Breast epithelium (tissue), 3 donors: Measurements from ENCODE around the gene S100A1.

Experiments
- POLR2AphosphoS5 ChIP-seq, 3 donors: sonication (generic); formaldehyde crosslinking; IDR thresholded peaks; one replicate each; pipeline ENCODE4 v1.6.1; 2017; ENCODE audit warnings: antibody characterized with exemption in 3 of 3
- TF ChIP-seq, protein P1 (sequence below), 3 donors: fragments of 450-650 bp; IDR thresholded peaks; one replicate each; pipeline ENCODE4 v1.5.1; 2016 to 2017; ENCODE audit warnings: antibody characterized with exemption in 3 of 3, mild to moderate bottlenecking in 3 of 3, moderate library complexity in 3 of 3

DNA sequence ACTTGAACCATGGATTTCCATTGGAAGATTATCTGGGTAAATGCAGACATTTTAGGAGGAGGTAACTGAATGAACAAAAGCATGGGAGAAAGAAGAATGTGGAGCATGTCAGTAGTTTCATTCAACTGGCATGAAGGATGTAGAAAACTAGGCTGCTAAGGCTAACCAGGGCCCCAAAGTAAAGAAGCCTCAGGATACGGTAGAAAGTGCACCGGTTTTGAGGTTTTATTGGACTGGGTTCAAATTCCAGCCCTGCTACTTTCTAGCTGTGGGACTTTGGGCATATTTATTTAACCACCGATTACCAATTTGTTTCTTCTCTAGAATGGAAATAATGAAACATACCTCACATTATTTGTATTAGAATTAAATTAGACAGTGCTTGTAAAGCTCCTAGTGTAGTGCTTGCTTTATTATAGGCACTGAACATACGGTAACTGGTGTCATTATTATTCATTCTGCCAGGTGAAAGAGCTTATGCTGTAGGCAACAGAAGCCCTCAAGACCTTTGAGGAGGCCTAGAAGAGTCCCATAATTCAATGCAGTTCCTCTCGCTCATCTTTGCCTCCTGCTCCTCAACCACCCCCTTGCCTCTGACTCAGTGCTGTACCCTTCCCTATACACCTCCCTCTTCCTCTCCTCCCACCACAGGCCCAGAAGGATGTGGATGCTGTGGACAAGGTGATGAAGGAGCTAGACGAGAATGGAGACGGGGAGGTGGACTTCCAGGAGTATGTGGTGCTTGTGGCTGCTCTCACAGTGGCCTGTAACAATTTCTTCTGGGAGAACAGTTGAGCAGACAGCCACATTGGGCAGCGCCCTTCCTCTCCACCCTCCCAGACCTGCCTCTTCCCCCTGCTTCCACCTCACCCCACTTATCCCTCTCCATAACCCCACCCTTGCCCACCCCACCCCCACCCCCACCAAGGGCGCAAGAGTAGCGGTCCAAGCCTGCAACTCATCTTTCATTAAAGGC lies 3.1 kb downstream of the S100A1 start:
- TF ChIP-seq, protein P1, sequence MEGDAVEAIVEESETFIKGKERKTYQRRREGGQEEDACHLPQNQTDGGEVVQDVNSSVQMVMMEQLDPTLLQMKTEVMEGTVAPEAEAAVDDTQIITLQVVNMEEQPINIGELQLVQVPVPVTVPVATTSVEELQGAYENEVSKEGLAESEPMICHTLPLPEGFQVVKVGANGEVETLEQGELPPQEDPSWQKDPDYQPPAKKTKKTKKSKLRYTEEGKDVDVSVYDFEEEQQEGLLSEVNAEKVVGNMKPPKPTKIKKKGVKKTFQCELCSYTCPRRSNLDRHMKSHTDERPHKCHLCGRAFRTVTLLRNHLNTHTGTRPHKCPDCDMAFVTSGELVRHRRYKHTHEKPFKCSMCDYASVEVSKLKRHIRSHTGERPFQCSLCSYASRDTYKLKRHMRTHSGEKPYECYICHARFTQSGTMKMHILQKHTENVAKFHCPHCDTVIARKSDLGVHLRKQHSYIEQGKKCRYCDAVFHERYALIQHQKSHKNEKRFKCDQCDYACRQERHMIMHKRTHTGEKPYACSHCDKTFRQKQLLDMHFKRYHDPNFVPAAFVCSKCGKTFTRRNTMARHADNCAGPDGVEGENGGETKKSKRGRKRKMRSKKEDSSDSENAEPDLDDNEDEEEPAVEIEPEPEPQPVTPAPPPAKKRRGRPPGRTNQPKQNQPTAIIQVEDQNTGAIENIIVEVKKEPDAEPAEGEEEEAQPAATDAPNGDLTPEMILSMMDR (IDR thresholded peaks at IDR 0.05) = no peak
- no peak for TF ChIP-seq POLR2AphosphoS5 (IDR thresholded peaks at IDR 0.05)
